Measurements from ENCODE around the gene ARL8A.

Gene ARL8A

DNA sequence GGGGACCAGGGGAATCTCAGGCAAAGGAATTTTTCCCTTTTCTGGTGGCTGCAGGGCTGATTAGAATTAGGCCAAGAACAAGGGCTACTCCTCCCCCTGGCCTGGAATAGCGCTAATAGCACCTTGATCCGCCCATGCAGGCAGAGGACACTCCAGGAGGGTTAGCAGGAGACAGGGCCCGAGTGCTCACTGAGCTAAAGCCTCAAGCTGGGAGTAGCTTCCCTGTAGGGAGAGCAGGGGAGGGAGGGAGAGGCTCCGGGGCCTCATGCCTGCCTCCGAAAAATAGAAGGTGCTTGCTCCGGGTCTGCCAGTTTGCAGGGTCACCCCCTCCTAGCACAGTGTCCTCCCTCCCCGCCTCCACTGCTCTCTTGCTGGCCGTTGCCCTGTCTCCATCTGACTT, 12.1 kb upstream of the ARL8A start:
- Histone ChIP-seq H3K36me3 (ENCODE audit: control insufficient read depth, insufficient read depth, low read length) (peaks cover 59% of the 10 kb centered on the region), H3K4me3 (ENCODE audit: insufficient read depth, low read depth, low read length, poor library complexity, severe bottlenecking) (no peak overlapping the region), H3K27me3 (replicated peaks; ENCODE audit: control insufficient read depth, insufficient read depth, low read length, poor library complexity, severe bottlenecking) (no peaks in the 10 kb centered on the region), H3K9me3 (ENCODE audit: control insufficient read depth, low read length) (no peaks in the 10 kb centered on the region), H3K4me1 (ENCODE audit: control insufficient read depth, insufficient read depth, low read length, poor library complexity, severe bottlenecking) (peaks cover 50% of the 10 kb centered on the region), H3K27ac (ENCODE audit: insufficient read depth, low read length, poor library complexity, severe bottlenecking) (no peak overlapping the region)
- DNase-seq: no peak

DNA sequence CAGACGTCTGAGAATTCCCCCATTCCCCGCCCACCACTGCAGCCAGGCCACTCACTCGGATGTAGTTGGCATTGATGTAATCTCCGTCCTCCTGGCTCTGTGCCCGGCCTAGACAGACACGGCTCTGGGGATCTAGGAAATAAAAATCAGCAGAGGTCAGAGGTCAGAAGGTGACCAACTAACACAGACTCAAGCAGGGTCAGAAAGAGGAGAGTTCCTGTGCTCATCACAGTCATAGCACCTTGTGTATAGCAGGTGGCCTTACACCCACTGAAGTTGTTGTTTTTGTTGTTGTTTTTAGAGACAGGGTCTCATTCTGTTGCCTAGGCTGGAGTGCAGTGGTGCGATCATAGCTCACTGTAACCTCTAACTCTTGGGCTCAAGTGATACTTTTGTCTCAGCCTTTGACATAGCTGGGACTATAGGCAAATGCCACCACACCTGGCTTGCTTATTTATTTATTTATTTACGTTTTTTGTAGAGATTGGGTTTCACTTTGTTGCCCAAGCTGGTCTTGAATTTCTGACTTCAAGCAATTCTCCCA, 11.0 kb upstream of the ARL8A start:
- Histone ChIP-seq H3K27me3 (replicated peaks; ENCODE audit: control insufficient read depth, insufficient read depth, low read length, poor library complexity, severe bottlenecking) (no peaks in the 10 kb centered on the region), H3K36me3 (ENCODE audit: control insufficient read depth, insufficient read depth, low read length) (peaks cover 70% of the 10 kb centered on the region), H3K4me1 (ENCODE audit: control insufficient read depth, insufficient read depth, low read length, poor library complexity, severe bottlenecking) (peaks cover 40% of the 10 kb centered on the region), H3K9me3 (ENCODE audit: control insufficient read depth, low read length) (no peaks in the 10 kb centered on the region), H3K27ac (ENCODE audit: insufficient read depth, low read length, poor library complexity, severe bottlenecking) (peak overlapping the region; percentile 46), H3K4me3 (ENCODE audit: insufficient read depth, low read depth, low read length, poor library complexity, severe bottlenecking) (no peak overlapping the region)
- DNase-seq: peak in 2 of 3 donors; percentile 27 to 40

DNA sequence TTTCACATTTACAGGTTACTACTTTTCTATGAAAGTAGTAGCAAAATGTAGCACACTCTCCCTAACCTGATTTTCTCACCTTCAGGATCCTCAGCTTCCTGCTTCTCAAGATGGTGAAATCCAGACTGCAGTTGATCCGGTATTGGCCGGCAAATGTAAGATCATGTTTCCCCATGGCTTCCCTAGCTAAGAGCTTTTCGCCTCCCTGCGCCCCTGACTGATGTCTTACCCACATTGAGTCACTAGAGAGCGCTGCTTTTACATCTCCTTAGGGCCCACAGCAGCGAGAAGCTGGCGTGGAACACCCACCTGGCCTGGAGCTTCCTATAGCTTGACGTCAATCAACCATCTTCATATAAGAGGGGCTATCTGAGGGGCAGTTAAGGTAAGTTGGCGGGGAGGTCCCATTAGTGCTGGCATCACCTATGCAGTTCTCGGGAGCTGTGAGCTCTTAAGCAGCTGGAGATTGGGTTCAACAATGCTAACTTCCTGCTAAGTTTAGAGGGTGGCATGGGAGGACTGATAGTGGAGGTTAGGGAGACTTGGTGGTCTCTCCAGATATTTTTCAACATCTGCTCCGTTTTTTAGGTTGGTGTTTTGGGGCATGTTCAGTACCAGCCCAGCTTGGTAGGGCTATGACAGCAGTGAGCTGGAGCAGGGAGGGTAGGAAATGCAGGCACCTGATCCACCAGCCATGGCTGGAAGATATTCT, 10.4 kb upstream of the ARL8A start:
- H3K4me1 ChIP-seq (ENCODE audit: control insufficient read depth, insufficient read depth, low read length, poor library complexity, severe bottlenecking): peaks cover 39% of the 10 kb centered on the region
- peaks cover 76% of the 10 kb centered on the region for H3K36me3 ChIP-seq (ENCODE audit: control insufficient read depth, insufficient read depth, low read length)
- no peak overlapping the region for H3K4me3 ChIP-seq (ENCODE audit: insufficient read depth, low read depth, low read length, poor library complexity, severe bottlenecking)
- H3K27me3 ChIP-seq (replicated peaks; ENCODE audit: control insufficient read depth, insufficient read depth, low read length, poor library complexity, severe bottlenecking): no peaks in the 10 kb centered on the region
- no peaks in the 10 kb centered on the region for H3K9me3 ChIP-seq (ENCODE audit: control insufficient read depth, low read length)
- peak overlapping the region; percentile 46 for H3K27ac ChIP-seq (ENCODE audit: insufficient read depth, low read length, poor library complexity, severe bottlenecking)
- DNase-seq: peak in 2 of 3 donors; percentile 29 to 44

DNA sequence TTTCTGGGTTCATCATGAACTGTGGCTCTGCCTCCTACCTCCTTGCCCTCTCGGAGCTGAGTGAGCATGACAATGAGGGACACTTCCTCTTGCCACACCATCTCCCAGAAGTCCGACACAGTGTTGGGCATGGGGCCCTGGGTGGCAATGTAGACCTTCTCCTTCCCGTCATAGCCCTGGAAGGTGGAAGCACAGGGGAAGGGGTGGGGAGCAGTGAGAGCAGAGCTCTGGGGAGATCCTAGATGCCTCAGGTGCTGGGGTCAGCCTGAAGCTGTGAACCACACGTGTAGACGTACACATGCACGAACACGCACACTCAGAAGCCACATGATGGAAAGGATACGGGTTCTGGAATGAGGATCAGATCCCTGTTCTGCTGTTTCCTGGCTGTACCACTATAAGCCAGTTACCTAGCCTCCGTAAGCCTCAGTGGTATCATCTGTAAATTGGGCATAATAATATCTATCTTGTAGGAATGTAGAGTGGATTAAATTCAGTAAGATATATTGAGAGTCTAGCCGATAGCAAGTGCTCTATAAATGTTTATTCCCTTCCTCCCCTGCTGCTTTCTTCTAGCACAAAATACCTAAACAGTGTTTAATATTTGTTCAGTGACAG, 9.7 kb upstream of the ARL8A start:
- H3K27ac ChIP-seq (ENCODE audit: insufficient read depth, low read length, poor library complexity, severe bottlenecking): no peak overlapping the region
- no peak for DNase-seq
- H3K4me1 ChIP-seq (ENCODE audit: control insufficient read depth, insufficient read depth, low read length, poor library complexity, severe bottlenecking): peaks cover 33% of the 10 kb centered on the region
- H3K9me3 ChIP-seq (ENCODE audit: control insufficient read depth, low read length): no peaks in the 10 kb centered on the region
- H3K27me3 ChIP-seq (replicated peaks; ENCODE audit: control insufficient read depth, insufficient read depth, low read length, poor library complexity, severe bottlenecking): no peaks in the 10 kb centered on the region
- H3K4me3 ChIP-seq (ENCODE audit: insufficient read depth, low read depth, low read length, poor library complexity, severe bottlenecking): no peak overlapping the region
- H3K36me3 ChIP-seq (ENCODE audit: control insufficient read depth, insufficient read depth, low read length): peaks cover 81% of the 10 kb centered on the region

DNA sequence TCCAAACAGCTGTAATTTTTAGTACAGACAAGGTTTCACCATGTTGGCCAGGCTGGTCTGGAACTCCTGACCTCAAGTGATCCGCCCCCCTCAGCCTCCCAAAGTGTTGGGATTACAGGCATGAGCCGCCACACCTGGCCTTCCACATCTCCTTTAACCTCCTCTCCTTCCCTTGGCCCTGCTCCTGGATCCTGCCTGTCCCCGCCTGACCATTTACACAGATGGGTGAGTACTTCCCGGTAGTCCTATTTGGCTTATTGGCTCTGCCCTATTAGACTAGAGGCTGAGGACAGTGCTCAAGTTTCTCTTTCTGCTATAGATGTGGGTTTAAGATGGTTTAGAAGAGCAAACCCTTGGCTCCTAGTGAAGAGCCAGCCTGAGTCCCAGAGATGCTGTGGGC, 8.7 kb upstream of the ARL8A start:
- H3K4me3 ChIP-seq (ENCODE audit: insufficient read depth, low read depth, low read length, poor library complexity, severe bottlenecking): no peak overlapping the region
- peaks cover 91% of the 10 kb centered on the region for H3K36me3 ChIP-seq (ENCODE audit: control insufficient read depth, insufficient read depth, low read length)
- H3K4me1 ChIP-seq (ENCODE audit: control insufficient read depth, insufficient read depth, low read length, poor library complexity, severe bottlenecking): peaks cover 24% of the 10 kb centered on the region
- no peak for DNase-seq
- no peaks in the 10 kb centered on the region for H3K27me3 ChIP-seq (replicated peaks; ENCODE audit: control insufficient read depth, insufficient read depth, low read length, poor library complexity, severe bottlenecking)
- no peak overlapping the region for H3K27ac ChIP-seq (ENCODE audit: insufficient read depth, low read length, poor library complexity, severe bottlenecking)
- no peaks in the 10 kb centered on the region for H3K9me3 ChIP-seq (ENCODE audit: control insufficient read depth, low read length)

DNA sequence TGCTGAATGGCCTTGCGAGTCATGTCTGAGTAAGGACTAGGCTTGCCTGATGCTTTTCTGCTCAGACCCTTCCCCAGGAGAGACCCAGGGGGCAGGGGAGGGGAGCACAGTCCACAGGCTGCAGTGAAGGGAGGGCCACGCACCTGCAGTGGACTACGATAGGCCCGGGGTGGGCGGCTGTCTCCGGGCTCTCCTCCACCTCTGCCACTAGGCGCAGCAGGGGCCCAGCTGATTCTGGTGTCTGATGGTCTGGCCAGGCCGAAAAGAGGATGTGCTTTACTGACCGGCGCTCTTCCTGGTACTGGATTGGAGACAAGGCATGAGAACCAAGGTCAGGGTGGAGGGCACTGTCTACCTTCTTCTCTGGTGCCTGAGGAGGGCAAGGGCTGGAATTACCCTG, 7.9 kb upstream of the ARL8A start:
- Histone ChIP-seq H3K4me3 (ENCODE audit: insufficient read depth, low read depth, low read length, poor library complexity, severe bottlenecking) (no peak overlapping the region), H3K27ac (ENCODE audit: insufficient read depth, low read length, poor library complexity, severe bottlenecking) (no peak overlapping the region), H3K36me3 (ENCODE audit: control insufficient read depth, insufficient read depth, low read length) (peaks cover 95% of the 10 kb centered on the region), H3K27me3 (replicated peaks; ENCODE audit: control insufficient read depth, insufficient read depth, low read length, poor library complexity, severe bottlenecking) (no peaks in the 10 kb centered on the region), H3K9me3 (ENCODE audit: control insufficient read depth, low read length) (no peaks in the 10 kb centered on the region), H3K4me1 (ENCODE audit: control insufficient read depth, insufficient read depth, low read length, poor library complexity, severe bottlenecking) (peaks cover 15% of the 10 kb centered on the region)
- DNase-seq: no peak

DNA sequence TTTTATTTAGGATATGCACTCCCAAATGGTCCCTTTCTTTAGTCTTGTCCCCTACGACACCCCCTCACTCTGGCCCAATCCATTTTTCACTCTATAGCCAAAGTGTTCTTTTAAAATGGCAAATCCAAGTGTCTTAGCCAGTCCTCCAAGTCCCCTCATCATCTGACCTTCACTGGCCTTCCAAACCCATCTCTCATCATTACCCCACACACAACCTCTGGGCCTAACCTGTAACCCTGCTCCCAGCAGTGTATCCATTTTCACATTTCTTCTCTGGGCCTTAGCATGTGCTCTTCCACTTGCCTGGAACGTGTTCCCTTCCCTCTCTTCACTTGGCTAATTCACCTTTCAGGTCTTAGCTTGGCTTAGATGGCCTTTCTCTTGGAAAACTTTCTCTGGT, 6.5 kb upstream of the ARL8A start:
- Histone ChIP-seq H3K36me3 (ENCODE audit: control insufficient read depth, insufficient read depth, low read length) (peaks cover 89% of the 10 kb centered on the region), H3K27ac (ENCODE audit: insufficient read depth, low read length, poor library complexity, severe bottlenecking) (no peak overlapping the region), H3K4me1 (ENCODE audit: control insufficient read depth, insufficient read depth, low read length, poor library complexity, severe bottlenecking) (peaks cover 4% of the 10 kb centered on the region), H3K9me3 (ENCODE audit: control insufficient read depth, low read length) (no peaks in the 10 kb centered on the region), H3K27me3 (replicated peaks; ENCODE audit: control insufficient read depth, insufficient read depth, low read length, poor library complexity, severe bottlenecking) (no peaks in the 10 kb centered on the region), H3K4me3 (ENCODE audit: insufficient read depth, low read depth, low read length, poor library complexity, severe bottlenecking) (no peak overlapping the region)
- no peak for DNase-seq

DNA sequence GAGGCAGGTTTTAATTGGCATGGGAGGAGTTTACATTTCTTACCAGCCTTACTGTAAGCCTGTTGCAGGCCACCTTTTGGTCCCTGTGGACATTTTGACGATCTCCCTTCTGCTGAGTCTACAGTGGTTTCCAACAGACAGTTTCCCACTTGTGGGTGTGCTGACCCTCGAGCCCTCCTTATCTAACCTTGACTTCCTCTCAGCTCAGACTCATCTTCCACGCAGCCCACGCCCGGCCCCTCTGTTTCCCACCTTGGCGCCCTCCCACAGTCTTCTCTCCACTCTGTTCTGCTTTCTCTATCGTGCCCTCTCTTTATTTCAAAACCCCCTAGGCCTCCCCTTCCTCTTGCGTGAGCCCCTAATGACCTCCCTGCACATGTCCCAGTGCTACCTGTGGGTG, 6.1 kb upstream of the ARL8A start:
- Histone ChIP-seq H3K9me3 (ENCODE audit: control insufficient read depth, low read length) (no peaks in the 10 kb centered on the region), H3K4me1 (ENCODE audit: control insufficient read depth, insufficient read depth, low read length, poor library complexity, severe bottlenecking) (peaks cover 4% of the 10 kb centered on the region), H3K36me3 (ENCODE audit: control insufficient read depth, insufficient read depth, low read length) (peaks cover 86% of the 10 kb centered on the region), H3K27ac (ENCODE audit: insufficient read depth, low read length, poor library complexity, severe bottlenecking) (no peak overlapping the region), H3K27me3 (replicated peaks; ENCODE audit: control insufficient read depth, insufficient read depth, low read length, poor library complexity, severe bottlenecking) (no peaks in the 10 kb centered on the region), H3K4me3 (ENCODE audit: insufficient read depth, low read depth, low read length, poor library complexity, severe bottlenecking) (no peak overlapping the region)
- DNase-seq: no peak

DNA sequence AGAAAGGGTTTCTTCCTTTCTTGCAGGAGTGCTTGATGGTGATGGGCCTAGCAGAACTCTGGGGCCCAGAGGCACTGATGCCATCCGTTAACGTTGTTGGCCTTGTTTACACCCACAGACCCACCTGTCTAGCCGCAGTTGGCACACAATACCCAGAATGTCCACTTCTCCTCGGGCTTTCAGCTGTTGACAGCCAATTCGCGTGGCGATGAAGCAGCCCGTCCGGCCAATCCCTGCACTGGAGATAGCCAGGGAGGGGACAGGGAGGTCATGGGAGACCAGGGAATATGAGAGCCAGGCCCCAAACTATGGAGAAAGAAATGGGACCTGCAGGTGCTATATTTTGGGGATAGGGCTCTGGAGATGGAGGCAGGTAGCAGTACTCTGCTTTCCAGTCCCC, 5.7 kb upstream of the ARL8A start:
- H3K4me3 ChIP-seq (ENCODE audit: insufficient read depth, low read depth, low read length, poor library complexity, severe bottlenecking): no peak overlapping the region
- peaks cover 82% of the 10 kb centered on the region for H3K36me3 ChIP-seq (ENCODE audit: control insufficient read depth, insufficient read depth, low read length)
- no peaks in the 10 kb centered on the region for H3K9me3 ChIP-seq (ENCODE audit: control insufficient read depth, low read length)
- no peak for DNase-seq
- H3K27ac ChIP-seq (ENCODE audit: insufficient read depth, low read length, poor library complexity, severe bottlenecking): no peak overlapping the region
- peaks cover 8% of the 10 kb centered on the region for H3K4me1 ChIP-seq (ENCODE audit: control insufficient read depth, insufficient read depth, low read length, poor library complexity, severe bottlenecking)
- H3K27me3 ChIP-seq (replicated peaks; ENCODE audit: control insufficient read depth, insufficient read depth, low read length, poor library complexity, severe bottlenecking): no peaks in the 10 kb centered on the region

DNA sequence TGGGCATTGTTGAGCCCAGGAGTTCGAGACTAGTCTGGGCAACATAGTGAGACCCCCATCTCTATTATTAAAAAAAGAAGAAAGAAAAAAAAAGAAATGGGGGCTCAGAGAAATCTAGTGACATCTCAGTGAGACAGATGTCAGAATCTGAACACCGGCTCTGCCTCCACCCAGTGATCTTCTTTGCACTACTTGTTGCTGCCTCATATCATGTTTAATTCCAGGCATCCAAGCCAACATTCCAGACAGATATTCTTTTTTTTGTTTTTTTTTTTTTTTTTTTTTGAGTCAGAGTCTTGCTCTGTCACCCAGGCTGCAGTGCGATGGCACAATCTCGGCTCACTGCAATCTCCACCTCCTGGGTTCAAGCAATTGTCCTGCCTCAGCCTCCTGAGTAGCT, 5.0 kb upstream of the ARL8A start:
- Histone ChIP-seq H3K27me3 (replicated peaks; ENCODE audit: control insufficient read depth, insufficient read depth, low read length, poor library complexity, severe bottlenecking) (no peaks in the 10 kb centered on the region), H3K4me3 (ENCODE audit: insufficient read depth, low read depth, low read length, poor library complexity, severe bottlenecking) (no peak overlapping the region), H3K27ac (ENCODE audit: insufficient read depth, low read length, poor library complexity, severe bottlenecking) (no peak overlapping the region), H3K9me3 (ENCODE audit: control insufficient read depth, low read length) (no peaks in the 10 kb centered on the region), H3K4me1 (ENCODE audit: control insufficient read depth, insufficient read depth, low read length, poor library complexity, severe bottlenecking) (peaks cover 10% of the 10 kb centered on the region), H3K36me3 (ENCODE audit: control insufficient read depth, insufficient read depth, low read length) (peaks cover 75% of the 10 kb centered on the region)
- no peak for DNase-seq

Data from effector memory CD4-positive, alpha-beta T cell (primary cell).